SK-N-SH treated with all-trans-retinoic acid at 6 μM for 48 hours (cell line): Measurements from ENCODE around the gene RBFOX2.

Experiments used
- ATAC-seq: fragments of 200-7000 bp; cut with Tn5 transposase; 3 replicates; pipeline ENCODE4 v1.9.1; 2020; ENCODE audit warnings: mild to moderate bottlenecking, moderate library complexity
- ARNTL ChIP-seq: fragments of 450-650 bp; formaldehyde crosslinking; IDR thresholded peaks from 2 replicates; pipeline ENCODE4 v1.5.0; 2020; ENCODE audit warnings: low read depth, mild to moderate bottlenecking, moderate library complexity, borderline replicate concordance
- BACH2 ChIP-seq: fragments of 250-450 bp; sonication (Bioruptor Pico); IDR thresholded peaks from 2 replicates; pipeline ENCODE4 v1.9.0; 2021; ENCODE audit warnings: mild to moderate bottlenecking, borderline replicate concordance
- CREB5 ChIP-seq: fragments of 250-450 bp; sonication (Bioruptor Pico); IDR thresholded peaks from 2 replicates; pipeline ENCODE4 v1.5.1; 2020; ENCODE audit warnings: low read depth, mild to moderate bottlenecking, moderate library complexity
- CSDC2 ChIP-seq: fragments of 250-450 bp; sonication (Bioruptor Pico); IDR thresholded peaks from 2 replicates; pipeline ENCODE4 v1.5.0; 2020; ENCODE audit warnings: mild to moderate bottlenecking, moderate library complexity
- CSRNP3 ChIP-seq: fragments of 250-450 bp; sonication (Bioruptor Pico); IDR thresholded peaks from 2 replicates; pipeline ENCODE4 v1.5.1; 2021; ENCODE audit warnings: mild to moderate bottlenecking, moderate library complexity
- GLIS3 ChIP-seq: fragments of 250-450 bp; sonication (Bioruptor Pico); IDR thresholded peaks from 2 replicates; pipeline ENCODE4 v1.5.0; 2020; ENCODE audit warnings: mild to moderate bottlenecking, moderate library complexity
- ISL1 ChIP-seq: fragments of 250-450 bp; sonication (Bioruptor Pico); IDR thresholded peaks from 2 replicates; pipeline ENCODE4 v2.1.2; 2022; ENCODE audit warnings: mild to moderate bottlenecking, moderate library complexity
- OSR1 ChIP-seq: fragments of 250-450 bp; sonication (Bioruptor Pico); IDR thresholded peaks from 2 replicates; pipeline ENCODE4 v1.8.0; 2022; ENCODE audit warnings: moderate library complexity, mild to moderate bottlenecking, inconsistent platforms
- PATZ1 ChIP-seq: fragments of 250-450 bp; sonication (Bioruptor Pico); IDR thresholded peaks from 2 replicates; pipeline ENCODE4 v1.8.0; 2020; ENCODE audit warnings: mild to moderate bottlenecking, moderate library complexity, borderline replicate concordance
- POU6F1 ChIP-seq: fragments of 250-450 bp; sonication (Bioruptor Pico); IDR thresholded peaks from 2 replicates; pipeline ENCODE4 v1.8.0; 2021; ENCODE audit warnings: low read depth, mild to moderate bottlenecking, moderate library complexity, borderline replicate concordance
- PPARA ChIP-seq: fragments of 250-450 bp; sonication (Bioruptor Pico); IDR thresholded peaks from 2 replicates; pipeline ENCODE4 v1.5.0; 2020; ENCODE audit warnings: mild to moderate bottlenecking, borderline replicate concordance
- RARB ChIP-seq: fragments of 250-450 bp; sonication (Bioruptor Pico); IDR thresholded peaks from 2 replicates; pipeline ENCODE4 v1.8.0; 2021; ENCODE audit warnings: mild to moderate bottlenecking, moderate library complexity
- SNAI2 ChIP-seq: fragments of 250-450 bp; sonication (Bioruptor Pico); IDR thresholded peaks from 2 replicates; pipeline ENCODE4 v1.5.0; 2020; ENCODE audit warnings: mild to moderate bottlenecking, moderate library complexity
- TCF4 ChIP-seq: fragments of 250-450 bp; sonication (Bioruptor Pico); IDR thresholded peaks from 2 replicates; pipeline ENCODE4 v1.8.0; 2021; ENCODE audit warnings: mild to moderate bottlenecking, moderate library complexity, borderline replicate concordance
- TOX ChIP-seq: fragments of 250-450 bp; sonication (Bioruptor Pico); IDR thresholded peaks from 2 replicates; pipeline ENCODE4 v1.8.0; 2021; ENCODE audit warnings: mild to moderate bottlenecking, moderate library complexity, borderline replicate concordance
- TSHZ2 ChIP-seq: fragments of 250-450 bp; sonication (Bioruptor Pico); IDR thresholded peaks from 2 replicates; pipeline ENCODE4 v1.5.0; 2020; ENCODE audit warnings: mild to moderate bottlenecking, moderate library complexity
- ZC3H10 ChIP-seq: fragments of 250-450 bp; sonication (Bioruptor Pico); IDR thresholded peaks from 2 replicates; pipeline ENCODE4 v1.5.1; 2021; ENCODE audit warnings: mild to moderate bottlenecking, moderate library complexity
- ZFP3 ChIP-seq: fragments of 250-450 bp; sonication (Bioruptor Pico); IDR thresholded peaks from 2 replicates; pipeline ENCODE4 v1.5.0; 2020; ENCODE audit warnings: mild to moderate bottlenecking, moderate library complexity
- ZFP30 ChIP-seq: fragments of 450-650 bp; formaldehyde crosslinking; IDR thresholded peaks from 2 replicates; pipeline ENCODE4 v1.5.0; 2022; ENCODE audit warnings: mild to moderate bottlenecking, moderate library complexity
- ZNF565 ChIP-seq: fragments of 450-650 bp; formaldehyde crosslinking; conservative IDR thresholded peaks from 2 replicates; pipeline ENCODE4 v1.5.0; 2020; ENCODE audit warnings: low read depth, mild to moderate bottlenecking, moderate library complexity
- ZNF70 ChIP-seq: fragments of 450-650 bp; formaldehyde crosslinking; IDR thresholded peaks from 2 replicates; pipeline ENCODE4 v1.5.0; 2020; ENCODE audit warnings: mild to moderate bottlenecking, moderate library complexity
- ZNF8 ChIP-seq: fragments of 450-650 bp; formaldehyde crosslinking; IDR thresholded peaks from 2 replicates; pipeline ENCODE4 v1.5.0; 2020; ENCODE audit warnings: mild to moderate bottlenecking, moderate library complexity

RBFOX2 gene

GRCh38 chr22:35733036-35733435, 295.6 kb downstream of the RBFOX2 start:
- no peak for ATAC-seq
- TF ChIP-seq RARB: no peak
- no peak for TF ChIP-seq BACH2 (CRISPR knock-in tag)
- TF ChIP-seq PATZ1: no peak
- no peak for TF ChIP-seq ZC3H10 (CRISPR knock-in tag)
- no peak for TF ChIP-seq ARNTL
- no peak for TF ChIP-seq CSDC2
- TF ChIP-seq CREB5 (CRISPR knock-in tag): no peak
- no peak for TF ChIP-seq ZFP30 (CRISPR knock-in tag)
- no peak for TF ChIP-seq OSR1 (CRISPR knock-in tag)
- no peak for TF ChIP-seq ZNF565 (CRISPR knock-in tag)
- no peak for TF ChIP-seq CSRNP3 (CRISPR knock-in tag)
- TF ChIP-seq ZNF70 (CRISPR knock-in tag): no peak
- TF ChIP-seq TCF4 (CRISPR knock-in tag): no peak

GRCh38 chr22:35732116-35732515, 296.5 kb downstream of the RBFOX2 start:
- ATAC-seq: no peak
- TF ChIP-seq CREB5 (CRISPR knock-in tag) (no peak), ZC3H10 (CRISPR knock-in tag) (no peak)

GRCh38 chr22:35731321-35731720, 297.3 kb downstream of the RBFOX2 start:
- TF ChIP-seq ZC3H10 (CRISPR knock-in tag): no peak
- TF ChIP-seq SNAI2 (CRISPR knock-in tag): no peak
- no peak for TF ChIP-seq TCF4 (CRISPR knock-in tag)
- TF ChIP-seq CSDC2: no peak
- no peak for TF ChIP-seq POU6F1 (CRISPR knock-in tag)
- no peak for TF ChIP-seq TOX
- no peak for TF ChIP-seq ZFP3 (CRISPR knock-in tag)
- no peak for TF ChIP-seq PPARA (CRISPR knock-in tag)
- no peak for TF ChIP-seq GLIS3 (CRISPR knock-in tag)
- TF ChIP-seq OSR1 (CRISPR knock-in tag): no peak
- no peak for TF ChIP-seq CREB5 (CRISPR knock-in tag)
- TF ChIP-seq ISL1: no peak
- no peak for TF ChIP-seq PATZ1
- TF ChIP-seq BACH2 (CRISPR knock-in tag): no peak
- TF ChIP-seq ZNF565 (CRISPR knock-in tag): no peak
- TF ChIP-seq ZNF8 (CRISPR knock-in tag): no peak
- TF ChIP-seq TSHZ2 (CRISPR knock-in tag): no peak
- no peak for TF ChIP-seq CSRNP3 (CRISPR knock-in tag)

More at GRCh38 chr22:35731321-35731720, 297.3 kb downstream of the RBFOX2 start:
- ATAC-seq: no peak
